Stimulated activated CD4-positive, alpha-beta T cell treated with anti-CD3 and anti-CD28 coated beads, TNF-alpha, amount 100 ng/mL, for 48 hours (primary cell): Measurements from ENCODE around the gene TRIM56.

Experiments used
- DNase-seq, 3 donors: peaks; one replicate each; pipeline ENCODE4 v3.0.0-alpha.2; 2020; ENCODE audit warnings: low read depth in 3 of 3

TRIM56 gene

GRCh38 chr7:101133621-101134398, 48.5 kb downstream of the TRIM56 start:
- DNase-seq, result no peak

GRCh38 chr7:101134399-101134980, 49.2 kb downstream of the TRIM56 start:
- no peak for DNase-seq

GRCh38 chr7:101137651-101138212, 52.5 kb downstream of the TRIM56 start:
- DNase-seq, result no peak

- DNase-seq, result peak; percentile 71 to 86 (median 83)
Measured at GRCh38 chr7:101138213-101138870, 53.1 kb downstream of the TRIM56 start.

GRCh38 chr7:101140339-101140699, 55.0 kb downstream of the TRIM56 start:
- DNase-seq, result no peak

GRCh38 chr7:101140746-101141382, 55.6 kb downstream of the TRIM56 start:
- no peak for DNase-seq
